ENCODE data around the gene RESP18. TPM values are rescaled to one million over a fixed set of nuclear protein-coding genes. Genes with fewer than 3 reads are reported as not detected.
"Not testable (repeated sequence)": the region's sequence is repeated elsewhere in the genome, so short reads cannot be mapped to it uniquely, and the experiment has no call there.

Gene RESP18
- total RNA-seq, 1 donor from 2014 or later, result not detected

- DNase-seq (ENCODE audit: low spot score); H3K4me3 Mint-ChIP-seq (ENCODE audit: low read depth); H3K27ac Mint-ChIP-seq; intact Hi-C loops (cut with micrococcal nuclease); H3K4me1 Mint-ChIP-seq (ENCODE audit: low read depth); H3K9me3 Mint-ChIP-seq; H3K36me3 Mint-ChIP-seq (ENCODE audit: low read depth): not testable (repeated sequence)
- peaks cover 25% of the 10 kb centered on the region for H3K27me3 Mint-ChIP-seq (ENCODE audit: low read depth)
Observed at GRCh38 chr2:219312683-219313263, 19.8 kb downstream of the RESP18 start.

- intact Hi-C loops (cut with micrococcal nuclease), result no loop called here
- Mint-ChIP-seq H3K36me3 (ENCODE audit: low read depth) (no peaks in the 10 kb centered on the region), H3K9me3 (no peaks in the 10 kb centered on the region), H3K4me3 (ENCODE audit: low read depth) (no peak within 1 kb of the TSS), H3K27ac (no peak within 1 kb of the TSS), H3K4me1 (ENCODE audit: low read depth) (no peaks in the 10 kb centered on the region), H3K27me3 (ENCODE audit: low read depth) (peaks cover 44% of the 10 kb centered on the region)
- DNase-seq (ENCODE audit: low spot score), result no peak
Observed at GRCh38 chr2:219309278-219309677, 23.3 kb downstream of the RESP18 start, which contains the start of gene PTPRN. TSS of gene PTPRN (minus strand) at chr2:219309401. CDS start at chr2:219309332, 69 bp downstream.

GRCh38 chr2:219308142-219309101 is 24.1 kb downstream of the RESP18 start:
- Mint-ChIP-seq H3K9me3 (no peaks in the 10 kb centered on the region), H3K27me3 (ENCODE audit: low read depth) (peaks cover 46% of the 10 kb centered on the region), H3K27ac (no peak overlapping the region), H3K4me1 (ENCODE audit: low read depth) (no peaks in the 10 kb centered on the region), H3K36me3 (ENCODE audit: low read depth) (no peaks in the 10 kb centered on the region), H3K4me3 (ENCODE audit: low read depth) (no peak overlapping the region)
- peak; percentile 66 for DNase-seq (ENCODE audit: low spot score)
- intact Hi-C loops (cut with micrococcal nuclease), result no loop called here

DNA sequence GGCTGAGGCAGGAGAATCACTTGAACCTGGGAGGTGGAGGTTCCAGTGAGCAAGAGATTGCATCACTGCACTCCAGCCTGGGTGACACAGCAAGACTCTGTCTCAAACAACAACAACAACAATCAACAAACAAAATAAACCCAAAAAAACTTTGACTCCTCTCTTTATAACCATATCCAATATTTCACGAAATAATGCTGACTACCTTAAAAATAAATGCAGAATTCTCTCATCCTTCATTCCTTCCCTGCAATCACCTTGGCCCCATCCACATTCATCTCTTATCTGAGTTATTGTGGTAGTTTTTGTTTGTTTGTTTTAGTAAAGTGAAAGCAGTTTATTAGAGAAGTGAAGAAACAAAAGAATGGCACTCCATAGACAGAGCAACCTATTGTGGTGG is 26.5 kb downstream of the RESP18 start:
- H3K36me3 Mint-ChIP-seq (ENCODE audit: low read depth), result no peaks in the 10 kb centered on the region
- peaks cover 50% of the 10 kb centered on the region for H3K27me3 Mint-ChIP-seq (ENCODE audit: low read depth)
- DNase-seq (ENCODE audit: low spot score), result no peak
- no peaks in the 10 kb centered on the region for H3K4me1 Mint-ChIP-seq (ENCODE audit: low read depth)
- H3K4me3 Mint-ChIP-seq (ENCODE audit: low read depth), result no peak overlapping the region
- H3K9me3 Mint-ChIP-seq, result no peaks in the 10 kb centered on the region
- H3K27ac Mint-ChIP-seq, result no peak overlapping the region
- intact Hi-C loops (cut with micrococcal nuclease), result no loop called here

- intact Hi-C loops (cut with micrococcal nuclease), result no loop called here
- H3K27me3 Mint-ChIP-seq (ENCODE audit: low read depth), result peaks cover 40% of the 10 kb centered on the region
- H3K4me3 Mint-ChIP-seq (ENCODE audit: low read depth), result no peak overlapping the region
- no peaks in the 10 kb centered on the region for H3K4me1 Mint-ChIP-seq (ENCODE audit: low read depth)
- no peaks in the 10 kb centered on the region for H3K36me3 Mint-ChIP-seq (ENCODE audit: low read depth)
- H3K27ac Mint-ChIP-seq, result no peak overlapping the region
- DNase-seq (ENCODE audit: low spot score), result no peak
- H3K9me3 Mint-ChIP-seq, result no peaks in the 10 kb centered on the region
Observed at GRCh38 chr2:219304223-219304622, 28.3 kb downstream of the RESP18 start.

DNA sequence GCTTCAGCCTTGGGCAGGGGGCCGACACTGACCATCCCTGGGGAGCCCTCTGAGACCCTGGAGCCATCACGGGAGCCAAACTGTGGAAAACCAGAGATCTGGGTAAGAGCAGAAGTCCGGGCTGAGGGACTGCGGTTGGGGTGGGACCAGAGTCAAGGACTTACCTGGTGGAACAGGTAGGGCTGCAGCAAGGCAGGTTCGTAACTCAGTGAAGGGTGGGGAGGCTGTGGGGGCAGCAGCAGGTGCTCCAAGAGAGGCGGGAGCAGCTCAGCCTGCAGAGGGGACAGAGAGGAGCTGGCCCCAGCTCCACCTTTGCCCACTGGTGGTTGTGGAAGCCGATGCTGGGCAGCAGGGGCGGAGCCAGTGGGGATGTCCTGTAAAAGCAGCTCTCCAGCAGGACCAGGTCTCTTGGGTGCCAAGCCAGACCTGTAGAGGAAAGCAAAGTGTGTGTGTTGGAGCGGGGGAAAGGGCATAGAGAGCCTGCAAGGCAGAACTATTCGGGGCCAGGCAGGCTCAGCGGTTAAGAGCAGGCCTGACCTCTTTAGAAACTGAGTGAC is 30.1 kb downstream of the RESP18 start:
- intact Hi-C loops (cut with micrococcal nuclease), result no loop called here
- H3K4me3 Mint-ChIP-seq (ENCODE audit: low read depth), result no peak overlapping the region
- H3K4me1 Mint-ChIP-seq (ENCODE audit: low read depth), result peaks cover 1% of the 10 kb centered on the region
- H3K36me3 Mint-ChIP-seq (ENCODE audit: low read depth), result no peaks in the 10 kb centered on the region
- DNase-seq (ENCODE audit: low spot score), result no peak
- H3K27ac Mint-ChIP-seq, result no peak overlapping the region
- peaks cover 27% of the 10 kb centered on the region for H3K27me3 Mint-ChIP-seq (ENCODE audit: low read depth)
- no peaks in the 10 kb centered on the region for H3K9me3 Mint-ChIP-seq

DNA sequence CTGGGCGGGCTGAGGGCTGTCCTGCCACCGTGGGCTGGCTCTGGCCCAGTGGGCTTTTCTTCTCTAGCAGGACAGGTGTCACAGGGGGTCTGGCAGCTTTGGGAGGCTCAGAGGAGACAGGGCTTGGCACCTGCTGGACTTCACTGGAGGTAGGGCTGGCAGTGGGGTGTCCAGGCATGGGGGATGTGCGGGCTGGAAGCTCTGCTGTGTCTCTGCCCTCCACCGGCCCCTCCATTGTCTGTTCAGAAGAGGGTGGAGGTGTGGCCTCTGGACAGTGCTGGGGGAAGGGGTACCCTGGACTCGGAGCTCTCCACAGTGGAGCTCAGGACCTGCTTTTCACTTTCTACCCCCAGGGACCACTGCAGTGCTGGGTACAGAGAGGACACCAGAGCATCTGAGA is 32.5 kb downstream of the RESP18 start:
- Mint-ChIP-seq H3K27me3 (ENCODE audit: low read depth) (peaks cover 20% of the 10 kb centered on the region), H3K27ac (no peak overlapping the region), H3K9me3 (no peaks in the 10 kb centered on the region), H3K36me3 (ENCODE audit: low read depth) (no peaks in the 10 kb centered on the region), H3K4me3 (ENCODE audit: low read depth) (no peak overlapping the region), H3K4me1 (ENCODE audit: low read depth) (peaks cover 5% of the 10 kb centered on the region)
- DNase-seq (ENCODE audit: low spot score), result no peak
- intact Hi-C loops (cut with micrococcal nuclease), result no loop called here

DNA sequence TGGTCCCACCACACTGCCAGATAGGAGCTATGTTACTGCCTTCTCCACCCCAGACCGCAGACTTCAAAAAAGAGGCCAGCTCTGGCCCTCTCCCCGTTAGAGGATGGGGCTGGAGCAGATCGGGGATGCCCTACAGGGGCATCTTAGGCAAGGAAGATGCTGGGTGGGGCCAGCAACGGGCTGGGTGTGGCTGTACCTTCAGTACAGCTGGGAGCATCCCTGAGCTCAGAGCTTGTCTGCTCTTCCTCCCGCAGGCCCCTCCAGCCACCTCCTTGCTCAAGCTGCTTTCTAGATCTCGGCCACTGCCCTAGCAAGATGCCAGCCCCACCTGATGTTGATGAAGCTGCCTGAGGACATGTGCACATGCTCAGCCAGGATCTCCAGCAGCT is 33.2 kb downstream of the RESP18 start:
- intact Hi-C loops (cut with micrococcal nuclease), result loop anchor here (5.0 kb wide), 1 partner anchor 242 kb away; no protein-coding TSS in a partner anchor
- no peak overlapping the region for H3K27ac Mint-ChIP-seq
- H3K4me1 Mint-ChIP-seq (ENCODE audit: low read depth), result peaks cover 6% of the 10 kb centered on the region
- DNase-seq (ENCODE audit: low spot score), result no peak
- H3K4me3 Mint-ChIP-seq (ENCODE audit: low read depth), result peak overlapping the region; percentile 28
- peaks cover 14% of the 10 kb centered on the region for H3K27me3 Mint-ChIP-seq (ENCODE audit: low read depth)
- H3K36me3 Mint-ChIP-seq (ENCODE audit: low read depth), result no peaks in the 10 kb centered on the region
- no peaks in the 10 kb centered on the region for H3K9me3 Mint-ChIP-seq

GRCh38 chr2:219298759-219299371 is 33.7 kb downstream of the RESP18 start:
- Mint-ChIP-seq H3K27me3 (ENCODE audit: low read depth) (peaks cover 11% of the 10 kb centered on the region), H3K4me1 (ENCODE audit: low read depth) (peaks cover 11% of the 10 kb centered on the region), H3K9me3 (no peaks in the 10 kb centered on the region), H3K4me3 (ENCODE audit: low read depth) (peak overlapping the region; percentile 28), H3K27ac (no peak overlapping the region), H3K36me3 (ENCODE audit: low read depth) (no peaks in the 10 kb centered on the region)
- DNase-seq (ENCODE audit: low spot score), result peak; percentile 79
- intact Hi-C loops (cut with micrococcal nuclease), result loop anchor here (1.0 to 5.0 kb wide), 3 partner anchors 20 to 242 kb away; partner anchors contain the start of genes DNAJB2 and NHEJ1

GRCh38 chr2:219297766-219298456 is 34.6 kb downstream of the RESP18 start:
- intact Hi-C loops (cut with micrococcal nuclease), result loop anchor here (1.0 to 5.0 kb wide), 3 partner anchors 19 to 241 kb away; partner anchors contain the start of genes DNAJB2 and NHEJ1
- Mint-ChIP-seq H3K4me1 (ENCODE audit: low read depth) (peaks cover 11% of the 10 kb centered on the region), H3K36me3 (ENCODE audit: low read depth) (no peaks in the 10 kb centered on the region), H3K9me3 (no peaks in the 10 kb centered on the region), H3K27me3 (ENCODE audit: low read depth) (peaks cover 11% of the 10 kb centered on the region), H3K27ac (no peak overlapping the region), H3K4me3 (ENCODE audit: low read depth) (no peak overlapping the region)
- DNase-seq (ENCODE audit: low spot score), result no peak

DNA sequence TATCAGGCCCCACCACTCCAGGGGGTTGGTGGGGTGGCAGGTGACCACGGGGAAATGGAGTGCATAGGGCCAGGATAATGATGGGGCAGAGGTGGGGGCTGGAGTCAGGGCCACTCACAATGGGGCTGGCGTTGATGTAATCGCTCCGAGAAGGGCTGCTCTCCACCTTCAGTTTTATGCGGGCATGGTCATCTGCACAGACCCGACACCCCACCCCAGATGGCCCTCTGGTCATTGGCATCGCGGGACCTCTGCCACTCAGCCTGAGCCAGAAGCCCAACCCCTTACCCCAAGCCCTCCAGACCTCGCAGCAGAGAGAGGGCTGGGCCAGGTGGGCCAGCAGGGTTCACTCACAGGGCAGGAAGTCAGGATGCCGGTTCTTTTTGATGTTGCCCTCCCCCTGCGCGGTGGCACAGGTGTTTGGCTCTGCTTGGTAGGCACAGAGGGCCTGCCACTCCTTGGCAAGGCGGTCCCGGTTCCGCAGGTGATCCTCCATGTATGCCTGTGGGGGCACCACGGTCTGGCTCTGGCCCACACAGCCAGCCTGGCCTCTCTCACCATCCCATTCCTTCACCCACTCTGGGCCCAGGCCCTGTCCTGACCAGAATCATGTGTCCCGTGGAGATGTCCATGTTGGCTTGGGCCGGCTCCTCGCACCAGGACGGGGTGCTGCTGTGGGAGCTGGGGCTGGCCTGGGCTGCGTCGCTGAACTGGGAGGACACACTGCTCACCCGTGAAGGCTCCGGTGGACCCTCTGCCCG is 35.7 kb downstream of the RESP18 start:
- H3K27me3 Mint-ChIP-seq (ENCODE audit: low read depth), result peaks cover 8% of the 10 kb centered on the region
- DNase-seq (ENCODE audit: low spot score), result no peak
- intact Hi-C loops (cut with micrococcal nuclease), result loop anchor here (5.0 kb wide), 1 partner anchor 240 kb away; no protein-coding TSS in a partner anchor
- H3K36me3 Mint-ChIP-seq (ENCODE audit: low read depth), result no peaks in the 10 kb centered on the region
- H3K9me3 Mint-ChIP-seq, result no peaks in the 10 kb centered on the region
- H3K4me1 Mint-ChIP-seq (ENCODE audit: low read depth), result peaks cover 11% of the 10 kb centered on the region
- H3K4me3 Mint-ChIP-seq (ENCODE audit: low read depth), result no peak overlapping the region
- H3K27ac Mint-ChIP-seq, result no peak overlapping the region

Measured in activated T-helper 2 cell treated with anti-CD3 and anti-CD28 coated beads, Interferon-gamma antibody, Interleukin-2, Interleukin-4, amounts not matched to agents 10 μg/mL and 5 μg/mL and 100 μg/mL, durations not matched to agents 14 hours and 24 hours and 36 hours (primary cell).